Activated CD8-positive, alpha-beta T cell treated with anti-CD3 and anti-CD28 coated beads for 36 hours (primary cell): ENCODE data around the gene IL18RAP. TPM values are rescaled to one million over a fixed set of nuclear protein-coding genes. Genes with fewer than 3 reads are reported as not detected.
A peak's percentile ranks its signal among the peaks of the same experiment; 100 is the strongest.

Experiments used
- ATAC-seq: fragments of 200-7000 bp; cut with Tn5 transposase; one replicate; pipeline ENCODE4 v1.10.0; 2021; ENCODE audit warnings: mild to moderate bottlenecking, moderate library complexity
- CTCF ChIA-PET: fragments of 350-600 bp; sonication (Branson Sonifier 250); formaldehyde crosslinking; loops from one replicate; lab custom pipeline; 2021; ENCODE audit warnings: antibody characterized with exemption; lab: Charles Lee
- POLR2A ChIA-PET: fragments of 350-600 bp; sonication (Branson Sonifier 250); formaldehyde crosslinking; loops from one replicate; lab custom pipeline; 2021; ENCODE audit warnings: antibody characterized with exemption; lab: Charles Lee
- DNase-seq: peaks from one replicate; pipeline ENCODE4 v3.0.0-alpha.2; 2020
- H3K27ac Mint-ChIP-seq: one replicate; pipeline ENCODE4 v1.8.0; 2021; ENCODE audit warnings: mild to moderate bottlenecking, mixed read lengths
- H3K27me3 Mint-ChIP-seq: one replicate; pipeline ENCODE4 v1.8.0; 2021; ENCODE audit warnings: mixed read lengths
- H3K36me3 Mint-ChIP-seq: one replicate; pipeline ENCODE4 v1.8.0; 2021; ENCODE audit warnings: low read depth, mixed read lengths
- H3K4me1 Mint-ChIP-seq: one replicate; pipeline ENCODE4 v1.8.0; 2021; ENCODE audit warnings: low read depth, mixed read lengths
- H3K4me3 Mint-ChIP-seq: one replicate; pipeline ENCODE4 v1.8.0; 2021; ENCODE audit warnings: mild to moderate bottlenecking, moderate library complexity, mixed read lengths
- H3K9me3 Mint-ChIP-seq: one replicate; pipeline ENCODE4 v1.8.0; 2021; ENCODE audit warnings: mixed read lengths
- intact Hi-C: fragments of 100-400 bp; cut with micrococcal nuclease; formaldehyde crosslinking; loops from one replicate; pipeline ENCODE4 v1.10.0; 2022
- total RNA-seq, 2 experiments: library from RNA; stranded (reverse); gene quantifications; one replicate each; pipeline ENCODE4 v1.2.3, GENCODE V29; 2021
- TF ChIP-seq, protein P1 (sequence below): fragments of 200-600 bp; IDR thresholded peaks from one replicate; pipeline ENCODE4 v1.8.0; 2022; ENCODE audit warnings: antibody characterized with exemption, mild to moderate bottlenecking

Gene IL18RAP
- total RNA-seq, 2 experiments from 2014 or later = 5.8 to 6.0 TPM

DNA sequence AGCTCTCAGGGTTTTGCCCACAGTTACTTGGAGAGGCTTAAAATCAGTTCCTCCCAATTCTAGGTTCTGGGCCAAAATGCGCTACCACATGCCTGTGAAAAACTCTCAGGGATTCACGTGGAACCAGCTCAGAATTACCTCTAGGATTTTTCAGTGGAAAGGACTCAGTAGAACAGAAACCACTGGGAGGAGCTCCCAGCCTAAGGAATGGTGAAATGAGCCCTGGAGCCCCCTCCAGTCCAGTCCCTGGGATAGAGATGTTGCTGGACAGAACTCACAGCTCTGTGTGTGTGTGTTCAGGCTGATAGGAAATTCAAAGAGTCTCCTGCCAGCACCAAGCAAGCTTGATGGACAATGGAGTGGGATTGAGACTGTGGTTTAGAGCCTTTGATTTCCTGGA lies 29.0 kb downstream of the IL18RAP start:
- DNase-seq = no peak
- no peak for ATAC-seq
- peaks cover 4% of the 10 kb centered on the region for H3K27me3 Mint-ChIP-seq
- TF ChIP-seq, protein P1, sequence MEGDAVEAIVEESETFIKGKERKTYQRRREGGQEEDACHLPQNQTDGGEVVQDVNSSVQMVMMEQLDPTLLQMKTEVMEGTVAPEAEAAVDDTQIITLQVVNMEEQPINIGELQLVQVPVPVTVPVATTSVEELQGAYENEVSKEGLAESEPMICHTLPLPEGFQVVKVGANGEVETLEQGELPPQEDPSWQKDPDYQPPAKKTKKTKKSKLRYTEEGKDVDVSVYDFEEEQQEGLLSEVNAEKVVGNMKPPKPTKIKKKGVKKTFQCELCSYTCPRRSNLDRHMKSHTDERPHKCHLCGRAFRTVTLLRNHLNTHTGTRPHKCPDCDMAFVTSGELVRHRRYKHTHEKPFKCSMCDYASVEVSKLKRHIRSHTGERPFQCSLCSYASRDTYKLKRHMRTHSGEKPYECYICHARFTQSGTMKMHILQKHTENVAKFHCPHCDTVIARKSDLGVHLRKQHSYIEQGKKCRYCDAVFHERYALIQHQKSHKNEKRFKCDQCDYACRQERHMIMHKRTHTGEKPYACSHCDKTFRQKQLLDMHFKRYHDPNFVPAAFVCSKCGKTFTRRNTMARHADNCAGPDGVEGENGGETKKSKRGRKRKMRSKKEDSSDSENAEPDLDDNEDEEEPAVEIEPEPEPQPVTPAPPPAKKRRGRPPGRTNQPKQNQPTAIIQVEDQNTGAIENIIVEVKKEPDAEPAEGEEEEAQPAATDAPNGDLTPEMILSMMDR = no peak
- H3K36me3 Mint-ChIP-seq = no peaks in the 10 kb centered on the region
- intact Hi-C loops = no loop called here
- no peak overlapping the region for H3K27ac Mint-ChIP-seq
- no peaks in the 10 kb centered on the region for H3K9me3 Mint-ChIP-seq
- ChIA-PET CTCF (interaction anchor here (0.6 to 3.4 kb wide), 9 partner anchors 8 to 1906 kb away, joined by 3 to 17 read pairs (median 4); partner anchors contain the start of gene SLC9A4), POLR2A (interaction anchor here (0.7 kb wide), 1 partner anchor 146 kb away, joined by 4 read pairs; no protein-coding TSS in a partner anchor)
- peaks cover 15% of the 10 kb centered on the region for H3K4me1 Mint-ChIP-seq
- no peak overlapping the region for H3K4me3 Mint-ChIP-seq

DNA sequence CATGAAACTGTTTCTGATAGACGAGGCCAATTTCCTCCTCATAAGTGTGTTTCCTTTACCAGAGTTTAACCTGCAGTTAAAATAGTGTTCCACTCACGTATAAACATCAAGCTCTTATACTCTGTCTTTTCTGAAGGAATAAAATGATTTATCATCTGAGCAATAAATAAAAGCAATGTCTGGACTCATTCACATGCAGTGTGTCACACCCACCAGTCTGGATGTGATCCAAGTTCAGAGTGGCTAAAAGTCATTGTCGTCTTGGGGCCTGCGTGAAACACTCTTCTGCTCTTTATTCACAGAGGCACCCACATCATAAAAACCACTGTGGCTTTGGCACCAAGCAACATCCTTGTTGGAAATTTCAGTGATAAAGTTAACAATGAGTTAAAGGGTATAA lies 30.5 kb downstream of the IL18RAP start:
- DNase-seq (peak; percentile 27), ATAC-seq (no peak)
- peaks cover 4% of the 10 kb centered on the region for H3K27me3 Mint-ChIP-seq
- peaks cover 15% of the 10 kb centered on the region for H3K4me1 Mint-ChIP-seq
- no peak overlapping the region for H3K27ac Mint-ChIP-seq
- POLR2A ChIA-PET = no interaction called here
- TF ChIP-seq, protein P1 = no peak
- no peaks in the 10 kb centered on the region for H3K9me3 Mint-ChIP-seq
- CTCF ChIA-PET = interaction anchor here (1.2 to 3.4 kb wide), 3 partner anchors 10 to 162 kb away, joined by 4 to 17 read pairs (median 7); partner anchors contain the start of gene SLC9A4
- intact Hi-C loops = no loop called here
- H3K36me3 Mint-ChIP-seq = no peaks in the 10 kb centered on the region
- H3K4me3 Mint-ChIP-seq = no peak overlapping the region

DNA sequence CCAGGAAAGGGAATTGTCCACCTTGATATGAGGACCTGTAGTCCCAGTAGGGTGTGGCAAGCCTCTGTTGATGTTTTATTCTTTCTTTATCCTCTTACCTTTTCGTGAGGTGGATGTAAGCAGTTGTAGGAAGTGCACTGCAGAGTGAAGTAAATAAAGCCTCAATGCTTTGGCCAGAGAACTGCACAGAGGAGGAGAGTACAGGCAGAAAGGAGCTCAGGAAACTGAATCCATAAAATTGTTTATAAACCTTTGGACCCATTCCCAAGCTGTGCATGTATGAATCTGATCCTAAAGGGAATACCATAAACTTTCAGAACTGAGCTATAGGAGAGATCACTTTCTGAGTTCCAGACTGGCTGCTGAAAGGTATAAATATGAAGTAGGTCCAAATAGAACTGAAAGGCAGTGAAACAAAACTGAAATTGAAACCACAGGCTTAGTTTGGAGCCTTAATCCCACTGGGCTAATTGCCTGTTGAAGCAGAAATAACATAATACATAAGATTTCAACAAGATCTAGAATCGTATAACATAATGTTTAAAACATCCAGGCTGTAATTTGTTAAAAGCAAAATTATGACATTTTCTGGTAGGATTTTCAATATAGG lies 32.2 kb downstream of the IL18RAP start:
- Mint-ChIP-seq H3K36me3 (no peaks in the 10 kb centered on the region), H3K27me3 (peaks cover 4% of the 10 kb centered on the region), H3K4me1 (peaks cover 15% of the 10 kb centered on the region), H3K27ac (no peak overlapping the region), H3K9me3 (no peaks in the 10 kb centered on the region), H3K4me3 (no peak overlapping the region)
- ChIA-PET POLR2A (no interaction called here), CTCF (interaction anchor here (1.2 to 1.3 kb wide), 2 partner anchors 11 to 18 kb away, joined by 3 to 4 read pairs; partner anchors contain the start of gene SLC9A4)
- TF ChIP-seq, protein P1 = no peak
- intact Hi-C loops = no loop called here
- DNase-seq = no peak
- ATAC-seq = no peak

DNA sequence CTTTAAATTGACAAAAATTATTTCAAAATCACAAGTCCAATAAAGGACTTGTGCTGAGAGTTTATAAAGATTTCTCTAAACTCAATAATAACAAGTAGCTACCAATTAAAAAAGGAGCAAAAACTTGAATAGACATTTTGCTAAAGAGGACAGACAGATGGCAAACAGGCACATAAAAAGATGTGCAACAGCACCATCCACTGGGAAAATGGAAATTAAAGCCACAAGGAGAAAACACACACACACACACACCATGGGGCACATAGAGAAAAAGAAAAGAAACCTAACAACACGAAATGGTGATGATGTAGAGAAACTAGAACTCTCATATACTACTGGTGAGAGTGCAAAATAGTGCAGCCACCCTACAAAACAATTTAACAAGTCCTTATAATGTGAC lies 37.5 kb downstream of the IL18RAP start:
- Mint-ChIP-seq H3K27me3 (peaks cover 7% of the 10 kb centered on the region), H3K27ac (no peak overlapping the region), H3K4me3 (no peak overlapping the region), H3K9me3 (no peaks in the 10 kb centered on the region), H3K36me3 (no peaks in the 10 kb centered on the region), H3K4me1 (no peaks in the 10 kb centered on the region)
- ATAC-seq (no peak), DNase-seq (no peak)
- TF ChIP-seq, protein P1 = no peak
- intact Hi-C loops = no loop called here
- POLR2A ChIA-PET = no interaction called here
- CTCF ChIA-PET = interaction anchor here (0.7 to 6.0 kb wide), 9 partner anchors 8 to 454 kb away, joined by 3 to 56 read pairs (median 3); partner anchors contain the start of gene SLC9A4

DNA sequence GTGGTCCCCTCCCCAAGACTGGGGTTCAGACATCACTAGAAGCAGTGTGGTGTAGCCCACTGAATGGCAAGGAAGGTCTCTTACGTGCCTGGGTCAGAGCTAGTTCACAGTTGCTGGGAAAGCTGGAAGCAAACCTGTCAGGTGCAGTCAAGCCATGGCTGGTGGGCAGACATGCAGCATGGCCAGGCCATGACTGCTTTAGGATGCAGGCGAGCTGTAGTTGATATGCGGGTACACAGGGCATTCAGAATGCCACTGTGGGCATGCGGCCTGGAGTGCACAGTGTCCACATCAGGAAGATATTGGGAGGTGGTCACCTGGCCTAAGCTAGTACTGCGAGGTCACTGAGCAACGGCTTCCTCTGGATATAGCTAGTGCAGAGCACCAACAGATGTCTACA lies 38.2 kb downstream of the IL18RAP start:
- Mint-ChIP-seq H3K4me3 (no peak overlapping the region), H3K36me3 (no peaks in the 10 kb centered on the region), H3K4me1 (no peaks in the 10 kb centered on the region), H3K27me3 (peaks cover 2% of the 10 kb centered on the region), H3K27ac (no peak overlapping the region), H3K9me3 (no peaks in the 10 kb centered on the region)
- ChIA-PET POLR2A (interaction anchor here (1.1 kb wide), 1 partner anchor 32 kb away, joined by 4 read pairs; no protein-coding TSS in a partner anchor), CTCF (interaction anchor here (0.8 to 6.0 kb wide), 7 partner anchors 11 to 454 kb away, joined by 3 to 56 read pairs (median 4); partner anchors contain the start of gene SLC9A4)
- intact Hi-C loops = no loop called here
- ATAC-seq (no peak), DNase-seq (no peak)
- TF ChIP-seq, protein P1 = no peak
